Liver (tissue), 9 donors: Measurements from ENCODE around the gene CAPZA3. TPM values are rescaled to one million over a fixed set of nuclear protein-coding genes. Genes with fewer than 3 reads are reported as not detected.
A peak's percentile ranks its signal among the peaks of the same experiment; 100 is the strongest.

Source experiments
- DNase-seq: peaks from one replicate; pipeline ENCODE4 v3.0.0-alpha.2; 2017; ENCODE audit warnings: low spot score
- H3K27ac ChIP-seq, 2 donors: one replicate each; pipeline ENCODE4 v1.7.0; 2013; ENCODE audit warnings: inconsistent platforms in 2 of 2, low read length in 2 of 2, control low read depth in 1 of 2, low read depth in 1 of 2, mild to moderate bottlenecking in 1 of 2
- H3K27me3 ChIP-seq, 4 donors: one replicate each; pipeline versions ENCODE4 v1.6.1 to v1.7.0; 2013; ENCODE audit warnings: low read length in 3 of 4, inconsistent platforms in 1 of 4, mild to moderate bottlenecking in 1 of 4, moderate library complexity in 1 of 4; ENCODE audit not compliant: control insufficient read depth in 4 of 4, insufficient read depth in 4 of 4
- H3K36me3 ChIP-seq, 4 donors: one replicate each; pipeline versions ENCODE4 v1.6.1 to v1.7.0; 2013; ENCODE audit warnings: low read length in 3 of 4, mild to moderate bottlenecking in 3 of 4, low read depth in 1 of 4, moderate library complexity in 1 of 4; ENCODE audit not compliant: control insufficient read depth in 4 of 4, insufficient read depth in 3 of 4
- H3K4me1 ChIP-seq, 4 donors: one replicate each; pipeline versions ENCODE4 v1.6.1 to v1.7.0; 2013; ENCODE audit warnings: low read length in 3 of 4, mild to moderate bottlenecking in 3 of 4, moderate library complexity in 1 of 4; ENCODE audit not compliant: control insufficient read depth in 4 of 4, insufficient read depth in 4 of 4
- H3K4me3 ChIP-seq, 3 donors: one replicate each; pipeline versions ENCODE4 v1.6.1 to v1.7.0; 2013; ENCODE audit warnings: low read length in 3 of 3, control low read depth in 1 of 3, low read depth in 1 of 3, mild to moderate bottlenecking in 1 of 3
- H3K9ac ChIP-seq, 2 donors: one replicate each; pipeline ENCODE4 v1.7.0; 2013; ENCODE audit warnings: low read length in 2 of 2, mild to moderate bottlenecking in 2 of 2, moderate library complexity in 2 of 2, control low read depth in 1 of 2, low read depth in 1 of 2
- H3K9me3 ChIP-seq, 4 donors: one replicate each; pipeline versions ENCODE4 v1.6.1 to v1.7.0; 2013; ENCODE audit warnings: low read length in 3 of 4; ENCODE audit not compliant: control insufficient read depth in 4 of 4
- CTCF ChIP-seq: fragments of 150-350 bp; IDR thresholded peaks from 2 replicates; pipeline ENCODE4 v1.5.1; 2017; ENCODE audit warnings: improper control_type of control experiment, low read depth, low read length; ENCODE audit not compliant: missing input control
- GABPA ChIP-seq, 2 donors: IDR thresholded peaks in 1 of 2; conservative IDR thresholded peaks in 1 of 2; 2 replicates each; pipeline ENCODE4 v1.6.1; 2016; ENCODE audit warnings: antibody characterized with exemption in 2 of 2, mild to moderate bottlenecking in 1 of 2, moderate library complexity in 1 of 2
- HNF4A ChIP-seq, 2 donors: conservative IDR thresholded peaks; 2 replicates each; pipeline ENCODE4 v1.6.1; 2016; ENCODE audit warnings: antibody characterized with exemption in 2 of 2, mild to moderate bottlenecking in 2 of 2
- HNF4G ChIP-seq: IDR thresholded peaks from 2 replicates; pipeline ENCODE4 v1.6.1; 2016; ENCODE audit warnings: antibody characterized with exemption
- MAX ChIP-seq: IDR thresholded peaks from 2 replicates; pipeline ENCODE4 v1.6.1; 2016; ENCODE audit warnings: antibody characterized with exemption
- RAD21 ChIP-seq, 2 donors: IDR thresholded peaks; 2 replicates each; pipeline ENCODE4 v1.6.1; 2016; ENCODE audit warnings: antibody characterized with exemption in 2 of 2, mild to moderate bottlenecking in 2 of 2
- RXRA ChIP-seq, 2 donors: IDR thresholded peaks; 2 replicates each; pipeline ENCODE4 v1.6.1; 2017 to 2018; ENCODE audit warnings: antibody characterized with exemption in 2 of 2, mild to moderate bottlenecking in 1 of 2
- TAF1 ChIP-seq: conservative IDR thresholded peaks from 2 replicates; pipeline ENCODE4 v1.6.1; 2016; ENCODE audit warnings: antibody characterized with exemption, mild to moderate bottlenecking
- YY1 ChIP-seq: IDR thresholded peaks from 2 replicates; pipeline ENCODE4 v1.6.1; 2016; ENCODE audit warnings: antibody characterized with exemption, mild to moderate bottlenecking
- ZBTB33 ChIP-seq: IDR thresholded peaks from 2 replicates; pipeline ENCODE4 v1.6.1; 2016; ENCODE audit warnings: antibody characterized with exemption
- whole genome bisulfite sequencing: extraction: QIAGEN DNeasy Blood & Tissue Kit; methylation state at CpG from one replicate; pipeline ENCODE4 v1.1.7; 2013; 5-methylcytosine and 5-hydroxymethylcytosine counted together
- polyA plus RNA-seq, 2 donors: library from polyadenylated mRNA; stranded (reverse) in 1 of 2; unstranded in 1 of 2; fragments of 200-250 nt in 1 of 2; fragments of >200 nt in 1 of 2; fragmentation: Nextera tagmentation in 1 of 2; extraction: Ambion mirVana in 1 of 2; gene quantifications; one replicate each; pipeline versions ENCODE4 v1.2.1 to v1.2.3, GENCODE V29; 2013 to 2015
- total RNA-seq, 2 donors: library from RNA; depleted of rRNA; stranded (reverse); fragments of >200 nt; gene quantifications; one replicate each; pipeline ENCODE4 v1.2.3, GENCODE V29; 2014
- donor health status: healthy.
- donor health status: healthy.
- donor health status: healthy.
- donor health status: healthy.
- donor health status: healthy.

The CAPZA3 gene
- total and polyA plus RNA-seq, 4 donors = 0.33 to 0.75 TPM; not detected in 2

GRCh38 chr12:18749386-18749957, 11.6 kb downstream of the CAPZA3 start:
- H3K4me1 ChIP-seq = peaks cover 2 to 28% (median 21%) of the 10 kb centered on the region in 4 donors
- no peak for TF ChIP-seq YY1
- no peak overlapping the region for H3K4me3 ChIP-seq
- H3K27me3 ChIP-seq = no peaks in the 10 kb centered on the region
- no peak overlapping the region for H3K9ac ChIP-seq
- H3K36me3 ChIP-seq = no peaks in the 10 kb centered on the region
- WGBS = 89% methylated on average over 4 of the region's 4 CpGs
- no peak for DNase-seq
- no peaks in the 10 kb centered on the region for H3K9me3 ChIP-seq
- no peak overlapping the region for H3K27ac ChIP-seq

- Histone ChIP-seq H3K9me3 (no peaks in the 10 kb centered on the region), H3K27ac (no peak overlapping the region), H3K36me3 (no peaks in the 10 kb centered on the region), H3K9ac (no peak overlapping the region), H3K4me1 (peaks cover 2 to 28% (median 21%) of the 10 kb centered on the region in 4 donors), H3K27me3 (no peaks in the 10 kb centered on the region), H3K4me3 (no peak overlapping the region)
- DNase-seq = no peak
- WGBS = 53% methylated on average over 1 of the region's 1 CpG
- TF ChIP-seq TAF1 (no peak), GABPA (IDR thresholded peaks at IDR 0.05 in 1 of 2, conservative IDR thresholded peaks at IDR 0.05 in 1 of 2) (no peak), HNF4A (conservative IDR thresholded peaks at IDR 0.05) (peak in 1 of 2 donors; percentile 6), RAD21 (IDR thresholded peaks at IDR 0.05) (no peak)
Observed at GRCh38 chr12:18750085-18750484, 12.2 kb downstream of the CAPZA3 start.

GRCh38 chr12:18751866-18752265, 13.9 kb downstream of the CAPZA3 start:
- H3K36me3 ChIP-seq = no peaks in the 10 kb centered on the region
- no peak overlapping the region for H3K4me3 ChIP-seq
- no peaks in the 10 kb centered on the region for H3K27me3 ChIP-seq
- peaks cover 2 to 28% (median 21%) of the 10 kb centered on the region in 4 donors for H3K4me1 ChIP-seq
- WGBS = 46% methylated on average over 2 of the region's 2 CpGs
- H3K9me3 ChIP-seq = no peaks in the 10 kb centered on the region
- DNase-seq = no peak
- TF ChIP-seq RXRA (IDR thresholded peaks at IDR 0.05) = peak in 1 of 2 donors; percentile 12
- no peak for TF ChIP-seq CTCF
- peak; percentile 9 for TF ChIP-seq MAX
- peak; percentile 20 for TF ChIP-seq YY1
- no peak for TF ChIP-seq HNF4G
- TF ChIP-seq HNF4A (conservative IDR thresholded peaks at IDR 0.05) = peak; percentile 36 to 72
- no peak overlapping the region for H3K27ac ChIP-seq
- H3K9ac ChIP-seq = no peak overlapping the region

- H3K9ac ChIP-seq = no peak overlapping the region
- H3K27me3 ChIP-seq = no peaks in the 10 kb centered on the region
- H3K9me3 ChIP-seq = no peaks in the 10 kb centered on the region
- H3K27ac ChIP-seq = no peak overlapping the region
- 77% methylated on average over 6 of the region's 6 CpGs for WGBS
- TF ChIP-seq MAX = peak; percentile 0
- TF ChIP-seq GABPA (IDR thresholded peaks at IDR 0.05 in 1 of 2, conservative IDR thresholded peaks at IDR 0.05 in 1 of 2) = no peak
- no peak for TF ChIP-seq ZBTB33
- peaks cover 2 to 28% (median 21%) of the 10 kb centered on the region in 4 donors for H3K4me1 ChIP-seq
- no peak overlapping the region for H3K4me3 ChIP-seq
- H3K36me3 ChIP-seq = no peaks in the 10 kb centered on the region
- DNase-seq = no peak
Observed at GRCh38 chr12:18752280-18752920, 14.5 kb downstream of the CAPZA3 start.
